ENCODE measurements around the gene DNAH2. TPM values are rescaled to one million over a fixed set of nuclear protein-coding genes. Genes with fewer than 3 reads are reported as not detected.
A peak's percentile ranks its signal among the peaks of the same experiment; 100 is the strongest.

The DNAH2 gene
- total and polyA plus RNA-seq, 9 of the 15 experiments (the other 6 are each of a cell fraction or from before 2014, with no cell fraction given) = 0.03 TPM; not detected in 8

DNA sequence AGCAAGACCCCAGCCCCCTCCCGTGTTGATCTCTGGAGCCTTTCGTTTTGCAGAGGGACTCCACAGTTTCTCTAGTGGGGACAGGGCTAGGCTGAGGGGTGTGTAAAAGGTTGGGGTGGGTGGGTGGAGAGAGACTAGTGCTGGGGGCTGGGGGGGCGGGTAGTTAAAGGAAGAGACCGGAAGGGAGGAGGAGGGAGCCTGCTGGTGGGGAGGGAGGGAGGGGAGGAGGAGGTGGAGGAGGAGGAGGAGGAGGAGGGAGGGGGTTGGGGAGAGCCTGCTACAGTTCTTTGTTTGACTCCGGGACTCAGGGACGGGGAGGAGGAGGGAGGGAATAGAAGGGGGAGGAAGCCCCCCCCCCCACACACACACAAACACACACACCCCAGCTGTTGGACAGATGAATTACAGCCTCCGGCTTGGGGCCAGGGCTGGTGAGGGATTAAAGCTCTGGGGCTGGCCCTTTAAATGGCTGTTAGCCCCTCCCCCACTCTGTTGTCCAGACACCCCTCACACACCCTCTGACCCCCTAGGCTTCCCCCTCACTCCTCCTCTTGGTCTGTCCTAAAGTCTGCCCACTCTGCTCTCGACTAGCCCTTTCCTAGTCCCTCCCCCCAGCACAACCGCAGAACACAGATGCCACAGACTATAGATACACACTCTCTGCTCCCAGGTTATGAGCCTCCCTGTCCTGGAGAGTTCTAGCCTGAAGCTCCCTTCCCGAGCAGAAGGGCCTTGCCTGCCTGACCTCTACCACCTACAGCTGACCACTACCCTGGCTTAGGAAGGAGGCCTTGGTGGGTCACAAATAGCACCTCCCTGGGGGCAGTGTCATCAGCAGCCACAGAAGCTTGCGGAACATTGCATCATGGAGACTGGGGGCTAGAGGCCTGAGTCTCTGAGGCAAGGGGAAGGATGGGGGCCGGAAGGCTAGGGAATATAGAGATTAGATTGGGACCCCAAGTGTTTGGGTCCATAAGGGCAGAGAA is 120.8 kb downstream of the DNAH2 start (continued):
- TF ChIP-seq, protein P1, sequence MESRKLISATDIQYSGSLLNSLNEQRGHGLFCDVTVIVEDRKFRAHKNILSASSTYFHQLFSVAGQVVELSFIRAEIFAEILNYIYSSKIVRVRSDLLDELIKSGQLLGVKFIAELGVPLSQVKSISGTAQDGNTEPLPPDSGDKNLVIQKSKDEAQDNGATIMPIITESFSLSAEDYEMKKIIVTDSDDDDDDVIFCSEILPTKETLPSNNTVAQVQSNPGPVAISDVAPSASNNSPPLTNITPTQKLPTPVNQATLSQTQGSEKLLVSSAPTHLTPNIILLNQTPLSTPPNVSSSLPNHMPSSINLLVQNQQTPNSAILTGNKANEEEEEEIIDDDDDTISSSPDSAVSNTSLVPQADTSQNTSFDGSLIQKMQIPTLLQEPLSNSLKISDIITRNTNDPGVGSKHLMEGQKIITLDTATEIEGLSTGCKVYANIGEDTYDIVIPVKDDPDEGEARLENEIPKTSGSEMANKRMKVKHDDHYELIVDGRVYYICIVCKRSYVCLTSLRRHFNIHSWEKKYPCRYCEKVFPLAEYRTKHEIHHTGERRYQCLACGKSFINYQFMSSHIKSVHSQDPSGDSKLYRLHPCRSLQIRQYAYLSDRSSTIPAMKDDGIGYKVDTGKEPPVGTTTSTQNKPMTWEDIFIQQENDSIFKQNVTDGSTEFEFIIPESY (CRISPR knock-in tag; IDR thresholded peaks at IDR 0.05) = no peak
- TF ChIP-seq CBX1 (IDR thresholded peaks at IDR 0.05; ENCODE audit: low read depth) = no peak
- TF ChIP-seq JUND (IDR thresholded peaks at IDR 0.05; ENCODE audit: borderline replicate concordance, low read depth, low read length) = peak; percentile 85
- peak; percentile 49; the same call in 1 of the 3 replicates for TF ChIP-seq JUND (tag; IDR thresholded peaks at IDR 0.05; ENCODE audit: borderline replicate concordance, low read depth, low read length)
- peak; percentile 89; the same call in 1 of the 2 replicates for TF ChIP-seq NFRKB (IDR thresholded peaks at IDR 0.05; ENCODE audit: low read depth)
- TF ChIP-seq, protein P2, sequence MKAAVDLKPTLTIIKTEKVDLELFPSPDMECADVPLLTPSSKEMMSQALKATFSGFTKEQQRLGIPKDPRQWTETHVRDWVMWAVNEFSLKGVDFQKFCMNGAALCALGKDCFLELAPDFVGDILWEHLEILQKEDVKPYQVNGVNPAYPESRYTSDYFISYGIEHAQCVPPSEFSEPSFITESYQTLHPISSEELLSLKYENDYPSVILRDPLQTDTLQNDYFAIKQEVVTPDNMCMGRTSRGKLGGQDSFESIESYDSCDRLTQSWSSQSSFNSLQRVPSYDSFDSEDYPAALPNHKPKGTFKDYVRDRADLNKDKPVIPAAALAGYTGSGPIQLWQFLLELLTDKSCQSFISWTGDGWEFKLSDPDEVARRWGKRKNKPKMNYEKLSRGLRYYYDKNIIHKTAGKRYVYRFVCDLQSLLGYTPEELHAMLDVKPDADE (conservative IDR thresholded peaks at IDR 0.05; ENCODE audit: control insufficient read depth, low read depth, low read length) = no peak
- TF ChIP-seq, protein P3, sequence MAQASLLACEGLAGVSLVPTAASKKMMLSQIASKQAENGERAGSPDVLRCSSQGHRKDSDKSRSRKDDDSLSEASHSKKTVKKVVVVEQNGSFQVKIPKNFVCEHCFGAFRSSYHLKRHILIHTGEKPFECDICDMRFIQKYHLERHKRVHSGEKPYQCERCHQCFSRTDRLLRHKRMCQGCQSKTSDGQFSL (CRISPR knock-in tag; IDR thresholded peaks at IDR 0.05) = peak; percentile 85
- TF ChIP-seq, protein P3 (tag; IDR thresholded peaks at IDR 0.05) = peak in 1 of 2 experiments; percentile 88; a peak in 2 of 4 replicates
- TF ChIP-seq, protein P4, sequence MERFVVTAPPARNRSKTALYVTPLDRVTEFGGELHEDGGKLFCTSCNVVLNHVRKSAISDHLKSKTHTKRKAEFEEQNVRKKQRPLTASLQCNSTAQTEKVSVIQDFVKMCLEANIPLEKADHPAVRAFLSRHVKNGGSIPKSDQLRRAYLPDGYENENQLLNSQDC (CRISPR knock-in tag; IDR thresholded peaks at IDR 0.05) = no peak
- TF ChIP-seq, protein P5, sequence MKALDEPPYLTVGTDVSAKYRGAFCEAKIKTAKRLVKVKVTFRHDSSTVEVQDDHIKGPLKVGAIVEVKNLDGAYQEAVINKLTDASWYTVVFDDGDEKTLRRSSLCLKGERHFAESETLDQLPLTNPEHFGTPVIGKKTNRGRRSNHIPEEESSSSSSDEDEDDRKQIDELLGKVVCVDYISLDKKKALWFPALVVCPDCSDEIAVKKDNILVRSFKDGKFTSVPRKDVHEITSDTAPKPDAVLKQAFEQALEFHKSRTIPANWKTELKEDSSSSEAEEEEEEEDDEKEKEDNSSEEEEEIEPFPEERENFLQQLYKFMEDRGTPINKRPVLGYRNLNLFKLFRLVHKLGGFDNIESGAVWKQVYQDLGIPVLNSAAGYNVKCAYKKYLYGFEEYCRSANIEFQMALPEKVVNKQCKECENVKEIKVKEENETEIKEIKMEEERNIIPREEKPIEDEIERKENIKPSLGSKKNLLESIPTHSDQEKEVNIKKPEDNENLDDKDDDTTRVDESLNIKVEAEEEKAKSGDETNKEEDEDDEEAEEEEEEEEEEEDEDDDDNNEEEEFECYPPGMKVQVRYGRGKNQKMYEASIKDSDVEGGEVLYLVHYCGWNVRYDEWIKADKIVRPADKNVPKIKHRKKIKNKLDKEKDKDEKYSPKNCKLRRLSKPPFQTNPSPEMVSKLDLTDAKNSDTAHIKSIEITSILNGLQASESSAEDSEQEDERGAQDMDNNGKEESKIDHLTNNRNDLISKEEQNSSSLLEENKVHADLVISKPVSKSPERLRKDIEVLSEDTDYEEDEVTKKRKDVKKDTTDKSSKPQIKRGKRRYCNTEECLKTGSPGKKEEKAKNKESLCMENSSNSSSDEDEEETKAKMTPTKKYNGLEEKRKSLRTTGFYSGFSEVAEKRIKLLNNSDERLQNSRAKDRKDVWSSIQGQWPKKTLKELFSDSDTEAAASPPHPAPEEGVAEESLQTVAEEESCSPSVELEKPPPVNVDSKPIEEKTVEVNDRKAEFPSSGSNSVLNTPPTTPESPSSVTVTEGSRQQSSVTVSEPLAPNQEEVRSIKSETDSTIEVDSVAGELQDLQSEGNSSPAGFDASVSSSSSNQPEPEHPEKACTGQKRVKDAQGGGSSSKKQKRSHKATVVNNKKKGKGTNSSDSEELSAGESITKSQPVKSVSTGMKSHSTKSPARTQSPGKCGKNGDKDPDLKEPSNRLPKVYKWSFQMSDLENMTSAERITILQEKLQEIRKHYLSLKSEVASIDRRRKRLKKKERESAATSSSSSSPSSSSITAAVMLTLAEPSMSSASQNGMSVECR (CRISPR knock-in tag; IDR thresholded peaks at IDR 0.05) = 0 out of 2 replicates have a peak, but pooled peaks have one; percentile 27
- TF ChIP-seq GABPA (tag; conservative IDR thresholded peaks at IDR 0.05; ENCODE audit: low read depth) = peak; percentile 4; the same call in 1 of the 2 replicates
- TF ChIP-seq, protein P6, sequence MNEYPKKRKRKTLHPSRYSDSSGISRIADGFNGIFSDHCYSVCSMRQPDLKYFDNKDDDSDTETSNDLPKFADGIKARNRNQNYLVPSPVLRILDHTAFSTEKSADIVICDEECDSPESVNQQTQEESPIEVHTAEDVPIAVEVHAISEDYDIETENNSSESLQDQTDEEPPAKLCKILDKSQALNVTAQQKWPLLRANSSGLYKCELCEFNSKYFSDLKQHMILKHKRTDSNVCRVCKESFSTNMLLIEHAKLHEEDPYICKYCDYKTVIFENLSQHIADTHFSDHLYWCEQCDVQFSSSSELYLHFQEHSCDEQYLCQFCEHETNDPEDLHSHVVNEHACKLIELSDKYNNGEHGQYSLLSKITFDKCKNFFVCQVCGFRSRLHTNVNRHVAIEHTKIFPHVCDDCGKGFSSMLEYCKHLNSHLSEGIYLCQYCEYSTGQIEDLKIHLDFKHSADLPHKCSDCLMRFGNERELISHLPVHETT (CRISPR knock-in tag; conservative IDR thresholded peaks at IDR 0.05 in 1 of 2, IDR thresholded peaks at IDR 0.05 in 1 of 2) = no peak
- no peak for TF ChIP-seq ZNF239 (CRISPR knock-in tag; IDR thresholded peaks at IDR 0.05)
- TF ChIP-seq ZNF3 (CRISPR knock-in tag; IDR thresholded peaks at IDR 0.05) = no peak

Data from K562 (cell line).